Astrocyte (in vitro differentiated cells and primary cell): ENCODE measurements around the gene ADGRF3. TPM values are rescaled to one million over a fixed set of nuclear protein-coding genes. Genes with fewer than 3 reads are reported as not detected.

Experiments used
- DNase-seq: peaks from one replicate; pipeline ENCODE4 v3.0.0-alpha.2; 2010; ENCODE audit warnings: low read depth
- FAIRE-seq: peaks from 2 replicates; lab custom pipeline; 2011; peaks lifted over from hg19 to GRCh38; lab: Jason Lieb, UNC
- H2AFZ ChIP-seq: 2 replicates; pipeline ENCODE4 v1.6.0; 2012; ENCODE audit warnings: low read depth, low read length, inconsistent platforms
- H3K27ac ChIP-seq: 2 replicates; pipeline ENCODE4 v1.5.1; 2011; ENCODE audit warnings: low read depth, low read length, inconsistent platforms
- H3K27me3 ChIP-seq: 2 replicates; pipeline ENCODE4 v1.6.0; 2011; ENCODE audit warnings: low read length, inconsistent platforms; ENCODE audit not compliant: insufficient read depth
- H3K36me3 ChIP-seq: 2 replicates; pipeline ENCODE4 v1.5.1; 2011; ENCODE audit warnings: low read length, inconsistent platforms; ENCODE audit not compliant: insufficient read depth
- H3K4me1 ChIP-seq: 2 replicates; pipeline ENCODE4 v1.5.1; 2011; ENCODE audit warnings: low read length, inconsistent platforms; ENCODE audit not compliant: insufficient read depth
- H3K4me2 ChIP-seq: 2 replicates; pipeline ENCODE4 v1.6.0; 2012; ENCODE audit warnings: low read length, inconsistent platforms
- H3K4me3 ChIP-seq: 2 replicates; pipeline ENCODE4 v1.5.1; 2011; ENCODE audit warnings: low read depth, mild to moderate bottlenecking, low read length, inconsistent platforms; ENCODE audit not compliant: insufficient read depth
- H3K79me2 ChIP-seq: 2 replicates; pipeline ENCODE4 v1.6.0; 2012; ENCODE audit warnings: mild to moderate bottlenecking, low read length, inconsistent platforms; ENCODE audit not compliant: insufficient read depth
- H3K9ac ChIP-seq: 2 replicates; pipeline ENCODE4 v1.6.0; 2012; ENCODE audit warnings: mild to moderate bottlenecking, low read length, inconsistent platforms
- H3K9me3 ChIP-seq: 2 replicates; pipeline ENCODE4 v1.5.1; 2012; ENCODE audit warnings: low read depth, mild to moderate bottlenecking, low read length, inconsistent platforms; ENCODE audit not compliant: insufficient read depth
- H4K20me1 ChIP-seq: 2 replicates; pipeline ENCODE4 v1.6.0; 2012; ENCODE audit warnings: low read length, inconsistent platforms; ENCODE audit not compliant: insufficient read depth
- H3K27ac Mint-ChIP-seq: one replicate; pipeline ENCODE4 v1.8.0; 2021; ENCODE audit warnings: mild to moderate bottlenecking, mixed read lengths; ENCODE audit not compliant: unreplicated experiment
- H3K27me3 Mint-ChIP-seq: one replicate; pipeline ENCODE4 v1.8.0; 2021; ENCODE audit warnings: low read depth, mixed read lengths; ENCODE audit not compliant: unreplicated experiment
- H3K36me3 Mint-ChIP-seq: one replicate; pipeline ENCODE4 v1.8.0; 2021; ENCODE audit warnings: low read depth, mixed read lengths; ENCODE audit not compliant: unreplicated experiment
- H3K4me1 Mint-ChIP-seq: one replicate; pipeline ENCODE4 v1.8.0; 2021; ENCODE audit warnings: low read depth, mixed read lengths; ENCODE audit not compliant: unreplicated experiment
- H3K4me3 Mint-ChIP-seq: one replicate; pipeline ENCODE4 v1.8.0; 2021; ENCODE audit warnings: mild to moderate bottlenecking, moderate library complexity, mixed read lengths; ENCODE audit not compliant: unreplicated experiment
- H3K9me3 Mint-ChIP-seq: one replicate; pipeline ENCODE4 v1.8.0; 2021; ENCODE audit warnings: mild to moderate bottlenecking, mixed read lengths; ENCODE audit not compliant: unreplicated experiment
- CTCF ChIP-seq: IDR thresholded peaks from 2 replicates; pipeline ENCODE4 v1.5.1; 2011; ENCODE audit warnings: low read depth, mild to moderate bottlenecking, inconsistent platforms, low read length, moderate library complexity; ENCODE audit not compliant: insufficient read depth
- EZH2 ChIP-seq: IDR thresholded peaks from 2 replicates; pipeline ENCODE4 v1.6.1; 2012; ENCODE audit warnings: mild to moderate bottlenecking, low read length, inconsistent platforms; ENCODE audit not compliant: insufficient read depth
- total RNA-seq: library from RNA; stranded (reverse); gene quantifications from 2 replicates; pipeline ENCODE4 v1.2.1, GENCODE V29; 2021

The ADGRF3 gene
- total RNA-seq, 1 donor from 2014 or later: 0.16 TPM

GRCh38 chr2:26314243-26314642 is 32.3 kb downstream of the ADGRF3 start:
- Mint-ChIP-seq H3K4me1 (no peaks in the 10 kb centered on the region), H3K27ac (no peak overlapping the region), H3K4me3 (no peak overlapping the region), H3K27me3 (peaks cover 71% of the 10 kb centered on the region), H3K9me3 (peaks cover 4% of the 10 kb centered on the region), H3K36me3 (peaks cover 5% of the 10 kb centered on the region)
- H3K36me3 ChIP-seq: no peaks in the 10 kb centered on the region
- no peak overlapping the region for H3K27ac ChIP-seq
- H3K79me2 ChIP-seq: no peaks in the 10 kb centered on the region
- H3K4me3 ChIP-seq: no peak overlapping the region
- H3K4me2 ChIP-seq: no peak overlapping the region
- H3K9me3 ChIP-seq: no peaks in the 10 kb centered on the region
- H3K4me1 ChIP-seq: no peaks in the 10 kb centered on the region
- H3K9ac ChIP-seq: no peak overlapping the region
- no peaks in the 10 kb centered on the region for H4K20me1 ChIP-seq
- DNase-seq (no peak), FAIRE-seq (no peak)
- TF ChIP-seq EZH2 (no peak), CTCF (no peak)
- H2AFZ ChIP-seq: no peak overlapping the region
- H3K27me3 ChIP-seq: peaks cover 8% of the 10 kb centered on the region

- peaks cover 76% of the 10 kb centered on the region for H3K27me3 Mint-ChIP-seq
- FAIRE-seq (no peak), DNase-seq (no peak)
- Histone ChIP-seq H3K27ac (no peak overlapping the region), H3K4me3 (no peak overlapping the region), H3K9ac (no peak overlapping the region), H3K27me3 (peaks cover 5% of the 10 kb centered on the region), H2AFZ (no peak overlapping the region), H3K79me2 (no peaks in the 10 kb centered on the region), H4K20me1 (no peaks in the 10 kb centered on the region), H3K4me1 (no peaks in the 10 kb centered on the region), H3K4me2 (no peak overlapping the region), H3K36me3 (no peaks in the 10 kb centered on the region), H3K9me3 (no peaks in the 10 kb centered on the region)
- TF ChIP-seq EZH2 (no peak), CTCF (no peak)
- H3K9me3 Mint-ChIP-seq: peaks cover 4% of the 10 kb centered on the region
- H3K27ac Mint-ChIP-seq: no peak overlapping the region
- no peak overlapping the region for H3K4me3 Mint-ChIP-seq
- H3K4me1 Mint-ChIP-seq: no peaks in the 10 kb centered on the region
- peaks cover 5% of the 10 kb centered on the region for H3K36me3 Mint-ChIP-seq
Measured at GRCh38 chr2:26313446-26313845, 33.1 kb downstream of the ADGRF3 start.

- H3K4me1 Mint-ChIP-seq: no peaks in the 10 kb centered on the region
- Histone ChIP-seq H3K27me3 (peaks cover 4% of the 10 kb centered on the region), H3K4me3 (no peak overlapping the region), H3K4me2 (no peak overlapping the region), H3K36me3 (no peaks in the 10 kb centered on the region), H4K20me1 (no peaks in the 10 kb centered on the region), H3K9ac (no peak overlapping the region), H3K27ac (no peak overlapping the region), H2AFZ (no peak overlapping the region), H3K4me1 (no peaks in the 10 kb centered on the region), H3K79me2 (no peaks in the 10 kb centered on the region), H3K9me3 (no peaks in the 10 kb centered on the region)
- peaks cover 4% of the 10 kb centered on the region for H3K9me3 Mint-ChIP-seq
- DNase-seq (no peak), FAIRE-seq (no peak)
- H3K27me3 Mint-ChIP-seq: peaks cover 71% of the 10 kb centered on the region
- H3K36me3 Mint-ChIP-seq: peaks cover 5% of the 10 kb centered on the region
- no peak overlapping the region for H3K4me3 Mint-ChIP-seq
- H3K27ac Mint-ChIP-seq: no peak overlapping the region
- TF ChIP-seq EZH2: no peak
- TF ChIP-seq CTCF: no peak
Measured at GRCh38 chr2:26312471-26312870, 34.1 kb downstream of the ADGRF3 start.
